ENCODE results near the gene VAMP5.

VAMP5 gene

GRCh38 chr2:85635636-85636035, 51.4 kb downstream of the VAMP5 start:
- no peak for DNase-seq (ENCODE audit: low spot score)

GRCh38 chr2:85642725-85643124, 58.5 kb downstream of the VAMP5 start:
- no peak for DNase-seq (ENCODE audit: low spot score)

Data from hepatic stellate cell (primary cell).